ENCODE measurements around the gene OSGEP.
"Not testable (repeated sequence)": the region's sequence is repeated elsewhere in the genome, so short reads cannot be mapped to it uniquely, and the experiment has no call there.

OSGEP gene

DNA sequence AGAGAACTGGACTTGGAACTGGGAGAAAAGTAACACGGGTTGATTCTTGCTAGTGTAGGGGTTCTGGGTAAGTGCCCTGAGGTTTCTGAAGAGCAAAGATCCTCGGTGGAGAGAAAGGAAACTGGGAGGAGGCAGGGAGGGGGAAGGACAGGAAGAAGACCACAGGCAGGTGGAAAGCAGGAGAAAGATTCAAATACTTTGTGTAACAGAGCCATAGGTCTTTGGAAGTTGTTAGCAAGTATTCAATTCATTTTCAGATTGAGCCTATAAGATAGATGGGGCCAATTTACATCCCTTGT is 15.9 kb upstream of the OSGEP start:
- in situ Hi-C loops (cut with HindIII; ENCODE audit: low sequenced_read_pairs) = loop anchor here (10.0 kb wide), 1 partner anchor 46 kb away; no protein-coding TSS in a partner anchor

DNA sequence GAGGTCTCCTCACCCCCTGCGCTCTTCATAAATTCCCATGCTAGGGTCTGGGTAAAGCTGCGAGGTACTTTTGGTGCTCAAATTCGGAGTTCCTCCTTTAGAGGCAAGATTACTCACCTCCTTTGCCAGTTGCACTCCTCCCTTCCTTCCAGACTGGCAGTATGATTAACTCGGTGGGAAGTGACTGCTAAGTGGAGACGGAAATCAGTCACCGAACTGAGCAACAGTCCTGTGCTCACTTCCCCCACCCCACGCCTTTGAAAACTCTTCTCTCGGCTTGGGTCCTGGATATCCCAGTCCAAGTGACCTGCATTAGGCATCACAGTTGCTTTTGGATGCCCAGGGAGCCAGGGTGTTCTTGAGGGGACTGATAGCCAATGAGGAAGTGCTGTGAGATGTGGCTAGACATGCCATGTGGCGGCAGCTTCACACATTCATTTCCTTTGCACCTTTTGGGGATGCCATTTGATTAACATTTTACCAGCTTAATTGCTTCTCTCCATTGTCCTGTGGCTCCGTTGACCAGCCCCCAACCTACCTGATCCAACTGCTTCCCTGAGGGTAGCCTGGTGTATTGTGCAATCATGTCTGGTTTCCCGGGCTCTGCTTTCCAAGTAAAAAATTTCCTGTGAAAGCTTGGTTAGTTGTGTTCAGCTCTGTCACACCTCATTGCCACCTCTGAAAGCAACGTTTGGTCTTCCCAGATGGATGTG is 15.4 kb upstream of the OSGEP start:
- in situ Hi-C loops (cut with HindIII; ENCODE audit: low sequenced_read_pairs) = loop anchor here (10.0 kb wide), 1 partner anchor 45 kb away; no protein-coding TSS in a partner anchor

DNA sequence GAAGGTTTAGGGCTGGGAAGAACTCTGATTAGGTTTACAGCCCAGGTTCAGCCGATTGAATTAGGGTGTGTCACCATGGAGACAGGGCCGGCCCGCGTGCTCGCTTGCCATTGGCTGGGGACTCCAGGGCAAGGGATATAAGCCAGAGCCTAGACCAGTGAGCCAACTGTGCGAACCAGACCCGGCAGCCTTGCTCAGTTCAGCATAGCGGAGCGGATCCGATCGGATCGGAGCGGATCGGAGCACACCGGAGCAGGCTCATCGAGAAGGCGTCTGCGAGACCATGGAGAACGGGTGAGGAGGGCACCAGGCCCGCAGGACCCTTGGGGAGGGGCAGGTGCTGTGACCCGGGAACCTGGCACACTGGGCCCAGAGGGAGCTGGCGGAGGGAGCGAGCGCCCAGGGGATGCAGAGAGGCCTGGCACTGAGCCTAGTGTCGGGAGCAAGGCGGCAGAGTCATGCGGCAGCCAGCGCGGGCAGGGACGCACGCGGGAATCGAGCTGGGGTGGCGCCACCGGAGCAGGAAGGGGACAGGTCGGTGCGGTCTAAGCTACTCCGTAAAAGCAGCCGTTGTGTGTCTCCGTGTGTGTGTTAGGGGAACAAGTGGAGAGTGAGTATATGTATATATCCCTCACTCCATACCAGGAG is 14.8 kb upstream of the OSGEP start, which contains the start of gene PNP:
Gene PNP (plus strand): TSS at position 165 of the 648 bp plus-strand sequence. CDS start 119 bp downstream, at position 284.
- in situ Hi-C loops (cut with HindIII; ENCODE audit: low sequenced_read_pairs) = no loop called here

DNA sequence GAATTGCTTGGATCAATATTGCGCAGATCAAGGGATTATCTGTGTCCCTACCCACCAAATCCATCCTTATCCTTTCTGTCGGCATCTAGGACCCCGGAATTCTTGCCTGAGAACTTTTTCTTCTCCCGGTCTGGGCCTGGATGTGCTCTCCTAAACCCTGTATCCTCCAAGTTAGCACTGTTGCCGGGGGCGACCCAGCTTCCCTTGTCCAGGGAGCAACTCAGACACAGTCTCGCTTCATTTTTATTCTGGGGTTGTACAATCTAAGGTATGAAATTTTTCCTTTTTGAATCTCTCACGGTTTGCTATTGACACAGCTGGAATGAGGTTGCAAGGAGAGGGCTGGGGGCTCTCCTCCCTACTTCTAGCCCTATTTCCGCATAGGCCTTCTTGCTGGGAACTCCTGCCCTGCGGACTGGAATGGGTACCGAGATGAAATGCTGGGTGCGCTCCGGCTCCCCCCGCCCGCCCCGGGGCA is 14.2 kb upstream of the OSGEP start:
- in situ Hi-C loops (cut with HindIII; ENCODE audit: low sequenced_read_pairs) = no loop called here

DNA sequence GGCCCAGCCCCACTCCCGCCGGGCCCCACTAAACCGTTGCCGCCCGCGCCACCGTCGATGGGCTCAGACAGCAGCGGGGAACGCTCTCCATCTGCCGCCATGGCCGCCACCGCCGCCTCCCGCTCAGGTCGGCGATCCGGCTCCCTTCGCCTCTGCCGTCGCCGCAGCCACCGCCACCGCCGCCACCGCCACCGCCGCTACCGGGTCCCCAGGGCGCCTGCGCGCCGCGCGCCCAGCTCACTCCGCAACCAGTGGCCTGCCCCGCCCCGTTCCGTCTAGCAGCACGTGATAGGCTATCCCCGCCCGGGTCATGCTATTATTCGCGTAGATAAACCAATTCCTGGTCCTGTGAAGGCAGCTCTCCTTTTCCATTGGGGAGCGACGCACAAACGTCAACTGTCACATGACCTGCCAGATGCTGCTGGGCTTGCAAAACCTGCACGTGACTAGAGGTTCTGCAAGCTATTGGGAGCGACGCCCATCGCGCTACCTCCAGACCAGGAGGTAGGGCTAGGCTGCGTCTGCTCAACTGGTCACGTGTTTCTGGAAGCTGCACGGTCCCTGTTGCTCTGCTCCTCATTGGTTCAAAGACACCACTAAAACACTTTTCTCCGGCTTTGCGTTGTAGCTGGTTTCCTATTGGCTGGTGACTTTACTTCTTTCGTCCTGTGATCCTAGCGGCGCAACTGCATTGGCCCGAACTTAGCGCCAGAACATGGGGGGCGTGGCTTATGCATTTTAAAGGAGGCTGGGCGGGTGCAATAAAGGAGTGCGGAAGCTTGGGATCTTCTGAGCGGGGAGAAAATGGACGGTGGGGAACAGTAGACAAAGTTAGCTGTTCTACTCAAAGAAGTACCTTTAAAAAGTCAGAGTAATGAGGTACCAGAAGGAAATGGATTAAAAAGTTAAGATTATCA is 6.9 kb upstream of the OSGEP start, which contains the start of gene PIP4P1:
Gene PIP4P1 (minus strand): TSS at position 210 of the 917 bp plus-strand sequence. CDS start 109 bp downstream, at position 101.
- in situ Hi-C loops (cut with HindIII; ENCODE audit: low sequenced_read_pairs) = no loop called here

DNA sequence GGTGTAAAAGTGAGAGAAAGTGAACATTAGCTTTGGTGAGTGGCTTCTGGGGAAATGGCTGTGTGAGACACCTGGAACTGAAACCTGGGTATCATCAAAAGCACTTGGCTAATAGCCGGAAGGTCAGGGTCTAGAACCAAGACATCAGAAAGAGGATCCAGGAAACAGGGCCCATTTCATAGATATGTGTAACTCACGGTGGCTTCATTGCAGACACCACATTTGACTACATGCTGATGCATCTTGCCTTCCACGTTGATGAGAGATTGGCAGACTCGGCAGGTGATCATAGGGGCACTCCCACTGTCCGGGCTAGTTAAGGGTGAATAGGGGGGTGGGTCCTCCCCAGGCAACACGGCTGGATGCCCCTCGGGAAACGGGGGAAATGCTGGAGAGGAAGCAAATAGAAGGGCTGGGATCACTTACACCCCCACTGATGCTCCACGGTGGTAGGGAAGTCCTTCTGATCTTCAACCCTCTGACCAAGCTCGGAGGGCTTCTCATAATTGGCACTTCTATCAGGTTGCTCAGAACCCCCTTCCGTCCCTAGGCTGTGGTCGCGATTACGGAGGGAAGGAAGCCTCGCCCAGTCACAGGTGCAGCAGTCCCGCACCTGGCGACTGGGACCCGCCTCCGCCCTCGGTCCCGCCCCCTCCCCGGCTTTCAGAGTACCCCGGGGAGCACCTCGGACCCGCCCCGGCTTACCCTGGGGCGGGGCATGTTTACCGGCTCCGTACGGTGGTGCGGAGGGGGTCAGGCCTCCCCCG is 6.0 kb upstream of the OSGEP start:
- in situ Hi-C loops (cut with HindIII; ENCODE audit: low sequenced_read_pairs) = no loop called here

DNA sequence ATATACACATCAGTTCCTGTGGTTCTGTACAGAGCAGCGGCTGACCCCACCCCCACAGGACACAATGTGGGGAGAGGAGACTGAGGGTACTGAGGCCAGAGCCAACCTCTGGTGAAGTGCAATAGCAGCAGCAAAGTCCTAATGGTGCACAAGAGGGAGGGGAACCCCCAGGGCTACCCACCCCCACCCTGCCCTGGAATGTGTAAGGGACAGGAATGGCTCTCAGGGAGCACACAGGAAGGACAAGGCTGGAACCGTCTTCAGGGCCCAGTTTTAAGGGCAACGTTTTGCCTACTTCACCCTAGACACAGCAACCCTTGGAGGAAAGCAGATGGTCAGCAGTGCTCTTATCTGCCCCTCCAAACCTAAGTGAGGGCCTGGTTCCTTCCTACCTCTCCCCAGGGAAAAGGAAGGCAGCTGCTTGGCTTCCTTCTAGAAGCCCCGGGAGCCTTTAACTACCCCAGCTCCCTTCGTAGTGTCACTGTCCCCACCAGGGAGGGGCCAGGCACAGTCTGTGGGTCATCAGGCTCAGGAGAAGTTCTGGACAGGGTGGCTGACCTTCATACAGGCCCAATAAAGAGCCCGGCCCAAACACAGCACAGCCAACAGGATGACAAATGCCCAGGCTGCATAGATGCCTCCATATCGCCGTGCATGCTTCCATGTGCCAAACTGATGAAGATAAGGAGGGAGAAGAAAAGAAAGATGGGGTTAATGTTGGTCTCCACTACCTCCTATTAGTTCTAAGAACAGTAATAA is 3.6 kb upstream of the OSGEP start:
- in situ Hi-C loops (cut with HindIII; ENCODE audit: low sequenced_read_pairs) = no loop called here

DNA sequence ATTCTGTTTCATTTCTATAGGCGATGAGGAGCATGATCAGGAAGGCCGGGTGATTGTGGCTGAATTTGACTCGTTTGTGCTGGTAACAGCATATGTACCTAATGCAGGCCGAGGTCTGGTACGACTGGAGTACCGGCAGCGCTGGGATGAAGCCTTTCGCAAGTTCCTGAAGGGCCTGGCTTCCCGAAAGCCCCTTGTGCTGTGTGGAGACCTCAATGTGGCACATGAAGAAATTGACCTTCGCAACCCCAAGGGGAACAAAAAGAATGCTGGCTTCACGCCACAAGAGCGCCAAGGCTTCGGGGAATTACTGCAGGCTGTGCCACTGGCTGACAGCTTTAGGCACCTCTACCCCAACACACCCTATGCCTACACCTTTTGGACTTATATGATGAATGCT is 2.4 kb upstream of the OSGEP start:
- in situ Hi-C loops (cut with HindIII; ENCODE audit: low sequenced_read_pairs) = no loop called here

DNA sequence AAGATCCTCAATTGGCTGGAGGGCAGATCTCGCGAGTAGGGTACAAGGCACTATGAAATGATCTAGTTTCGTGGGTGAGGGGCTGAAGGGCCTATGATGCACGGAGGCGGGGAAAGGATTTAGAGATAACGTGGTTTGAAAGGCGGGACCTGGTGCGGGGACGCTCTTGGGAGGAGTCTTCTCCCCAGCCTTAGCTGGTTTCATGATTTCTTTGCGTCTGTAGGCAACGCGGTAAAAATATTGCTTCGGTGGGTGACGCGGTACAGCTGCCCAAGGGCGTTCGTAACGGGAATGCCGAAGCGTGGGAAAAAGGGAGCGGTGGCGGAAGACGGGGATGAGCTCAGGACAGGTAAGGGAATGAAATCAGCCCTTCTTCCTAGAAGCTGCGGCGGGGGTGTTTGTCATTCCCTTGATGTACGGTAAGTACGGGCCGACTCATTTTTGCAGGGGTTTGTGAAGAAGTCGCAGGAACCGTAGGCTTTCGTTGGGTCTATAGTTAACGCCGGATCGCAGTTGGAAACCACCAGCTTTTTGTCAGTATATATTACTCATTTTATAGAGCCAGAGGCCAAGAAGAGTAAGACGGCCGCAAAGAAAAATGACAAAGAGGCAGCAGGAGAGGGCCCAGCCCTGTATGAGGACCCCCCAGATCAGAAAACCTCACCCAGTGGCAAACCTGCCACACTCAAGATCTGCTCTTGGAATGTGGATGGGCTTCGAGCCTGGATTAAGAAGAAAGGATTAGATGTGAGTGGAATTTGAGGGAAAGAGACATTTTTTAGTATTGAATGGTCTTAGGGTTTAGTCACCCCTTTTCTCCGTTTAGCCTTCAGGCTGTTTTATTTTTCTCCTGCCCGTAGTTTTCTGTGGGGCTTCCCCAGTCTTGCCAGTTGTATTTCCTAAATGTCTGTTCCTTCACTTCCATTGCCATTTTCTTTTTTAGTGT is 1.0 kb upstream of the OSGEP start:
- in situ Hi-C loops (cut with HindIII; ENCODE audit: low sequenced_read_pairs) = no loop called here

DNA sequence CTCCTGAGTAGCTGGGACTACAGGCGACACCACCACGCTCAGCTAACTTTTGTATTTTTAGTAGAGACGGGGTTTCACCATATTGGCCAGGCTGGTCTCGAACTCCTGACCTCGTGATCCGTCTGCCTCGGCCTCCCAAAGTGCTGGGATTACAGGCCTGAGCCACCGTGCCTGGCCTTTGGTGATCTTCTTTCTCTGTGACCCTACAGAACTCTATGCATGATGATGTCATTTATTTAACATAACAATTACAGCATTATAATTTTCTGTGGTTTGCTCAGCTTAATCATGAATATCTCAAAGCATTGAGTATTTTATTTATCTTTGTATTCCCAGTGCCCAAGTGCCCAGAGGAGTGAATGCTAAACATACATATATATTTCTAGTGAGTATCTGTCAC is 1.8 kb downstream of the OSGEP start:
- in situ Hi-C loops (cut with HindIII; ENCODE audit: low sequenced_read_pairs) = not testable (repeated sequence)

DNA sequence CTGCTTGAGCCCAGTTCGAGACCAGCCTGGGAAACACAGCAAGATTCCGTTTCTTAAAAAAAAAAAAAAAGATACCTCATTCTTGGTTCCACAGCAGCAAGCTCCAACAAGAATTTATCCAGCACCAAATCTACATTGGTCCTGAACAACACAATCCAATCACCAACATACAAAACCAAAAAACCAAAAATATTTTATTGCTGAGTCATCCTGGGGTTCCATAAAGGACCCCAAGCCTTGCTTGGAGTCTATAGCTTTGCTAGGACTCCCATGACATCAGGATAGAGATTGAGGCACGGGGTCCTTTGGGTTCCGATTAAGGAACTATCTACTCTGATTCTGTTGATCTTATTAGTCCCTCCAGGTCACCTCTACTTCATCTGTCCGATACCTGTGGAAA is 7.7 kb downstream of the OSGEP start:
- in situ Hi-C loops (cut with HindIII; ENCODE audit: low sequenced_read_pairs) = no loop called here

DNA sequence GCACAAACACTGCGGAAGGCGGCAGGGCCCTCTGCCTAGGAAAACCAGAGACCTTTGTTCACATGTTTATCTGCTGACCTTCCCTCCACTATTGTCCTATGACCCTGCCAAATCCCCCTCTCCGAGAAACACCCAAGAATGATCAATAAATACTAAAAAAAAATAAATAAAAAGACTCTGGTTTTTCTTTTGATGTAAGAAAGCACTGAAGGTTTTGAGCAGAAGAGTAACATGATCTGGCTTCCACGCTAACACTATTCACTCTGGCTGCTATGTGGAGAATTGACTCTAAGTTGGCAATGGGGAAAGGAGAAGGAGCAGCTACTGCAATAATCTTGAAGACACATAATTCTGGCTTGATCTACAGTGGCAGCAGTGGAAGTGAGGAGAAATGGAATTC is 11.0 kb downstream of the OSGEP start:
- in situ Hi-C loops (cut with HindIII; ENCODE audit: low sequenced_read_pairs) = not testable (repeated sequence)

DNA sequence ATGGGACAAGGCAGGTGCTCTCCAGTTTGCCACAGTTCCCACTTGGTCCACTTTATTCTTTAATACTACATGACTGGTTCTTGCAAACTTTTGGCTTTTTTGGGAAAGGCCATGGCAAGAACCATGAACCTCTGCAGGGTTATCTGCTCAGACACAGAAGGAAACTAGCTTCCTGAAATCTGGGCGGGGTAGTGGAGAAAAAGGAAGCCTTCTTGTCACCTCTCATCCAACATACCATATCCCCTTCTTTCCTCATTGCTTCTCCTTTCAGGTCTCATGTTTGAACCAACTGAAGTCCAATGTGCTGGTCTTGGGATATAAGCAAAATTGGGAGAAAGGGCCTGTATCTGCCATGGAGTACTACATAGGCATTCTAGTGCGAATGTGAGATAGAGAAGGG is 13.2 kb downstream of the OSGEP start:
- in situ Hi-C loops (cut with HindIII; ENCODE audit: low sequenced_read_pairs) = no loop called here

DNA sequence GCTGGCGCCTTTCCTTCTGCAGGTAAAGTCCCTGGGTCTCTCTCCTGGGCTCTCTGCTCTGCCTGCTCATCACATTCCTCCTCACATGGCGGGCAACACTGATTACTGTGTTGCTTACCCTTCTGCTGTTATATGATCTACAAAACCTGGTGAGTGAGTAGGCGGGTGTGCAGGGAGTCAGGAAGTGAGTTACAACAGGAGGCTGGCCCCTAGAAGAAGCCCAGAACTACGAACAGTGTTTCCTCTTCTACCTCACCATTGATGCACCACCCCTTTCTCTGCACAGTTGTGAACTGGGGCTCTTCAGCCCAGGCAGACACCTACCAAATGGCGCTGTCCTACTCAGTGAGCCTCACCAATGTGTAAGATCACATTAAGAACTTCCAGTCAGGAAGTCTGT is 13.7 kb downstream of the OSGEP start:
- in situ Hi-C loops (cut with HindIII; ENCODE audit: low sequenced_read_pairs) = no loop called here

DNA sequence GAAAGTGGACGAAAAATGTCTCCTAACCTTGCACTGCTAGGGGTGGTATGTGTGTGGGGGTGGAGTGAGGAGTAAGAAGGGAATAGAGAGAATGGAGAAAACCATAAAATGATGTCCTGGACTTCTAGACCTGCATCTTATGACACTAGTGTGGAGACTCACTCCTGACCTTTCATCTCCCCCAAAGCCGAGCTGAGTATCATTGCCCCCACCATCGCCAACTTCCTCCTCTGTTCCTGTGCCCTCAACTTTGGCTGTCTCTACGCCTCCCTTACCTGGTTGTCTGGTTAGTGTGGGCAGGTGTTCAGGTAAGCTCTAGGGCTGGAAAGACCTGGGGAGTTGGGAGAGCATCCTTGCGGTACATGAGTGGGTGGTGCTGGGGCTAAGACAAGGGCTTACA is 14.1 kb downstream of the OSGEP start:
- in situ Hi-C loops (cut with HindIII; ENCODE audit: low sequenced_read_pairs) = no loop called here

DNA sequence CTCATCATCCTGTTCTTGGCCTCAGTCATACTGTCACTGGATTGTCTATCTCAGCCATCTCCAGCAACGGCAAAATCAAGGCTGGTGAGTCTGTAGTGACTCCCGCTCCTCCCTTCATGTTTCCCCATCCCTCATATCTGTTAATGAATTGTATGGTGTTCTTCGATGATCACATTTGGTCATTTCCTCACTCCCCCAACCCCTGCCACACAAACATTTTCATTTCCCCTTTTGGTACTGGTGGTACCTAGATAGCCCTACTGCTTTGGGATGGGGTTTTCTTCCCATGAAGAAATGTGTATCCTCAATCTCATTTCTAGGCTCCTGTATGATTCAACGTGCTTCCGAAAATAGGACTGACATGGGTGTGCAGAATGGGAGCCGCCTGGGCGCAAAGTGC is 15.9 kb downstream of the OSGEP start:
- in situ Hi-C loops (cut with HindIII; ENCODE audit: low sequenced_read_pairs) = no loop called here

DNA sequence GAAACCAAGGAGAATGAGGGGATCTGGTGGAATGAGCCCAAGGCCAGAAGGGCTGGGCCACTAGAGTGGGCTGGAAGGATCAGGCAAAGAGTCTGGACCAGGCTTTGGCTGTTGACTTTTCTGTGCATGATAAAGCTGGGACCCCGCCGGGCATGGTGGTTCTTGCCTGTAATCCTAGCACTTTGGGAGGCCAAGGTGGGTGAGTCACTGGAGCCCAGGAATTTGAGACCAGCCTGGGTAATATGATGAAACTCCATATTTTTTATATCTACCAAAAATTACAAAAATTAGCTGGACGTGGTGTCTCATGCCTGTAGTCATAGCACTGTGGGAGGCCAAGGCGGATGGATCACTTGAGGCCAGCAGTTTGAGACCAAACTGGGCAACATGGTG is 18.3 kb downstream of the OSGEP start:
- in situ Hi-C loops (cut with HindIII; ENCODE audit: low sequenced_read_pairs) = no loop called here

DNA sequence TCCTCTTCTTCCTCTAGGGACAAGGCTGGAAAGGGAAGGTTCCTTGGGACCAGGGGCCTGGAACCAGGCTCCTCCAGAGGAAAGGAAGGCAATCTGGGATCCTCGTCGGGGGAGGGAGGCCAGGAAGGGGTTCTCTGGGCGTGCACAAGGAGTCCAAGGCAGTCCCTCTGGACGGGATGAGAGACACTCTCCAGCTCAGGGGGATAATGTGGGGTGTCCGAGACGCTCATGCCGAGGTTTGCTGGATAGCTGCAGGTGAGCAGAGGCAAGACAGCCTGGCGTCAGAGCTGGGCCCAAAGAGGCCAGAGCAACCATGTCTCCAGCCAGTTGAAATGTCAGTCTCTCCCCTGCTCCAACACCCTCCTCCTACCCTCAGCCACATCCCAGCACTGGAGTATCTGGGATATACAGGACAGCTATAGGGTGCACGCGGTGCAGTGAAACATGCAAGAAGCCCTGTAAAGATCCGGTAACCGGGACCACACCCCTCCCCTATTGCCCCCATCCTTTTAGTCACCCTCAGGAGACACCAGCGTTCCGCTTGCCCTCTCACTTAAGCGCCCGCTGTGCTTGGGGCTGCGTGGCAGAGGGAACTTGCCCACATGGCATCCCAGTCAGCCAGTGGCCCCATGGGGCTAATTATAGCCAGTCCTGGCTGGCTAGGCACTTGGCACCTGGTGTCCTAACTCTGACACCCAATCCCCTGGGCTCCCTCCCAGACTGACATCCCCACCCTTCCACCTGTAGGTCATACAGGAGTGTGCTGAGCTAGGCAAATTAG is 18.8 kb downstream of the OSGEP start, which contains the start of gene KLHL33:
Gene KLHL33 (minus strand): TSS at position 585 of the 781 bp plus-strand sequence. CDS start 355 bp downstream, at position 230.
- in situ Hi-C loops (cut with HindIII; ENCODE audit: low sequenced_read_pairs) = no loop called here
